ENCODE data around the gene SMYD5. TPM values are rescaled to one million over a fixed set of nuclear protein-coding genes. Genes with fewer than 3 reads are reported as not detected.
"Not testable (repeated sequence)": the region's sequence is repeated elsewhere in the genome, so short reads cannot be mapped to it uniquely, and the experiment has no call there.

SMYD5 gene
- total RNA-seq, 3 donors from 2014 or later: 10.5 to 20.0 (median 16.0) TPM

- ATAC-seq: no peak
- Histone ChIP-seq H3K36me3 (ENCODE audit: low read depth) (no peaks in the 10 kb centered on the region), H3K4me3 (no peak overlapping the region), H3K4me1 (ENCODE audit: low read depth) (no peaks in the 10 kb centered on the region), H3K9me3 (no peaks in the 10 kb centered on the region)
- intact Hi-C loops (cut with DNase I, micrococcal nuclease): no loop called here
- no peak for DNase-seq
- TF ChIP-seq CTCF (IDR thresholded peaks at IDR 0.05): no peak
Measured at GRCh38 chr2:73262108-73262651, 48.1 kb downstream of the SMYD5 start.

GRCh38 chr2:73262691-73263429 is 48.8 kb downstream of the SMYD5 start:
- DNase-seq; ATAC-seq; H3K36me3 ChIP-seq (ENCODE audit: low read depth); H3K4me1 ChIP-seq (ENCODE audit: low read depth); intact Hi-C loops (cut with DNase I, micrococcal nuclease); H3K4me3 ChIP-seq; H3K9me3 ChIP-seq: not testable (repeated sequence)

GRCh38 chr2:73263540-73264331 is 49.7 kb downstream of the SMYD5 start:
- H3K9me3 ChIP-seq: no peaks in the 10 kb centered on the region
- DNase-seq: no peak
- intact Hi-C loops (cut with DNase I, micrococcal nuclease): no loop called here
- no peak for TF ChIP-seq CTCF (IDR thresholded peaks at IDR 0.05)
- H3K36me3 ChIP-seq (ENCODE audit: low read depth): no peaks in the 10 kb centered on the region
- ATAC-seq: no peak
- peaks cover 8% of the 10 kb centered on the region for H3K4me1 ChIP-seq (ENCODE audit: low read depth)
- H3K4me3 ChIP-seq: no peak overlapping the region

- TF ChIP-seq CTCF (IDR thresholded peaks at IDR 0.05): no peak
- ATAC-seq: no peak
- H3K9me3 ChIP-seq: no peaks in the 10 kb centered on the region
- no peaks in the 10 kb centered on the region for H3K36me3 ChIP-seq (ENCODE audit: low read depth)
- no peak for DNase-seq
- H3K4me1 ChIP-seq (ENCODE audit: low read depth): peaks cover 10% of the 10 kb centered on the region
- H3K4me3 ChIP-seq: no peak overlapping the region
- intact Hi-C loops (cut with DNase I, micrococcal nuclease): no loop called here
Measured at GRCh38 chr2:73264332-73264606, 50.2 kb downstream of the SMYD5 start.

GRCh38 chr2:73264783-73265182 is 50.7 kb downstream of the SMYD5 start:
- intact Hi-C loops (cut with DNase I, micrococcal nuclease): no loop called here
- H3K9me3 ChIP-seq: no peaks in the 10 kb centered on the region
- H3K36me3 ChIP-seq (ENCODE audit: low read depth): no peaks in the 10 kb centered on the region
- ATAC-seq: no peak
- DNase-seq: no peak
- TF ChIP-seq CTCF (IDR thresholded peaks at IDR 0.05): no peak
- H3K4me3 ChIP-seq: no peak overlapping the region
- H3K4me1 ChIP-seq (ENCODE audit: low read depth): peaks cover 10% of the 10 kb centered on the region
